HG02610 (cell line): ENCODE results near the gene FOXB2.
"Not testable (repeated sequence)": the region's sequence is repeated elsewhere in the genome, so short reads cannot be mapped to it uniquely, and the experiment has no call there.

Experiments
- ATAC-seq: cut with Tn5 transposase; IDR thresholded peaks from one replicate; pipeline ENCODE4 v1.9.1; 2021; ENCODE audit warnings: mild to moderate bottlenecking, moderate library complexity; ENCODE audit not compliant: unreplicated experiment

Gene FOXB2

DNA sequence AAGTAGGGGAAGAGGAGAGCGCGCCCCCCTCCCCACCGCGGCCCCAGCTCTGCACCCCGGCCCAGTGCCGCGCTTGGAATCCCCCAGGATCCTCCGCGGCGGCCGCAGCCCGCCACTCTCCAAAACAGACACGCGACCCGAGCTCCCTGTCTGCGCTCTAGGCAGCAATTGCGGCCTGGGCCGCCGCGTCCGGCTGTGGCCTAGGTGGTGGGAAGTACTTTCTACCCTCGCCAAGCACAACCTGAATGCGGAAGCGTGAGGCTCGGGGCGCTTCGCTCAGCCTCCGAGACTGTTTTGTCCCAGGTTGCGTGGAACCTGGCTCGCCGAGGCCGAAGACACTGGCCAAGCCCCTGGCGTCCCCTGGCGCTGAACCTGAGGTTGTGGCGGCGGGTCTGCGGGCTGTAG, 3.3 kb upstream of the FOXB2 start:
- no peak for ATAC-seq

GRCh38 chr9:77016526-77017504, 2.6 kb upstream of the FOXB2 start:
- no peak for ATAC-seq

DNA sequence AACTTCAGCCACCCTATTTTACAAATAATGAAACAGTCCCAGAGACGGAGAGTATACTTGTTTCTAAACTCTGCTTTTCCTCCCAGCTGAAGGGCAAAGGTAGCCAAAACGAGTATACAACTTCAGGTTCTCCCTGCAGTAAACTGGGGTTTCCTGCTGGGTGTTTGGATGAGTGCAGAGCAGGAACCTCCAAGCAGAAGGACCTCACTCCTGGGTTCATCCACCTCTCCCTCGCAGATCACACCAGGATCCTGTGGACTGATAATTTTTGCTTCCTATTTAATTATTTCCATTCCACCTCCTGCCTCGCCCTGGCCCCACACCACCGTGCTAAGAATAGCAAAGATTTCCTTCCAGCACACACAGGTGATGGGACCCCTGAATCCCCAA, 2.0 kb upstream of the FOXB2 start:
- ATAC-seq, result no peak

DNA sequence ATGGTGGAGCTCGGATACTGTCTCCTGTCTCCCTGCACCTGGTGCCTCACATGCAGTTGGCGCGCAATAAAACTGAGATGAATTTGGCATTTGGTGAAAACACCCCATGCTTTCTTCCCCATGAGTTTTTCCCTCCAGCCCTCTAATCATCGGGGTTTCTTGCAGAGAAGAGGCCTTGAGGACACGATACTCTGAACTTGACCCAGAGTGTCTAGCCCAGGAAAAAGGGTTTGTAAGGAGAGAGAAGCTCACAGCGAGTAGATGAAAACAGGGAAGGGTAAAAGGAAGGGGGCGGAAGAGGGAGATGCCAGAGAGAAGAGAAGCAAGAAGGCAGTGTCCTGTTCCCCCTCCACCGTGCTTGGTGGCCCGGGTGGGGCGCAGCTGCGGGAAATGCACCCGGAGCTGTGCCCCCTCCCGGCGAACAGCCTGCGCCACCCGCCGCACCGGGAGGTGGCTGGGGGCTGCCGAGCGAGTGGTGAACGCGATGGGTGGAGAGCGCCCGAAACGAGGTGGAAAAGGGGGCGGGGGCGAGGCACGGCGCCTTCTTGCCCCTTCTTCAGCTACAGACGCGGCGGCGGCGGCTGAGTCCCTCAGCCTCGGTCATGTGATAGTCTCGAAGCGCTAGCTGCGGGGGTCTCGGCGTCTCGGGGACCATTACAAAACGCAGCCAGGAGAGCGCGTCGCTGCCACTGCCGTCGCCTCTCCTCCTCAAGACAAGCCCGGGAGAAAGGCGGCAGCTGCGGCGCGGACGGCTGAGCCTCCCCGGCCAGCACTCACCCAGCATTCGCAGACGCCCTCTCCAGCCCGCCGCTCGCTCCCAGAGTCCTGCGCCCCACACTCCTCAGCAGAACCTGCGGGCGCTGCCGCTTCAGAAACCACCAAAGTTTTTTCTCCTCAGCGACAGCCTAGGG, 1.1 kb upstream of the FOXB2 start:
- no peak for ATAC-seq

- ATAC-seq, result no peak
Measured at GRCh38 chr9:77018969-77019235, 553 bp upstream of the FOXB2 start.

DNA sequence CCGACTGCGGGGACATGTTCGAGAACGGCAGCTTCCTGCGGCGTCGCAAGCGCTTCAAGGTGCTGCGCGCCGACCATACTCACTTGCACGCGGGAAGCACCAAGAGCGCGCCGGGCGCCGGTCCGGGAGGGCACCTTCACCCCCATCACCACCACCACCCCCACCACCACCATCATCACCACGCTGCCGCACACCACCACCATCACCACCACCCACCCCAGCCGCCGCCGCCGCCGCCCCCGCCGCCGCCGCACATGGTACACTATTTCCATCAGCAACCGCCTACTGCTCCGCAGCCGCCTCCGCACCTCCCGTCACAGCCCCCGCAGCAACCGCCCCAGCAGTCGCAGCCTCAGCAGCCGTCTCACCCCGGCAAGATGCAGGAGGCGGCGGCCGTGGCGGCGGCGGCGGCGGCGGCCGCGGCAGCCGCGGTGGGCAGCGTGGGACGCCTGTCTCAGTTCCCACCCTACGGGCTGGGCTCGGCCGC, 514 bp downstream of the FOXB2 start:
- no peak for ATAC-seq

- no peak for ATAC-seq
Measured at GRCh38 chr9:77020413-77021290, 1.2 kb downstream of the FOXB2 start.

DNA sequence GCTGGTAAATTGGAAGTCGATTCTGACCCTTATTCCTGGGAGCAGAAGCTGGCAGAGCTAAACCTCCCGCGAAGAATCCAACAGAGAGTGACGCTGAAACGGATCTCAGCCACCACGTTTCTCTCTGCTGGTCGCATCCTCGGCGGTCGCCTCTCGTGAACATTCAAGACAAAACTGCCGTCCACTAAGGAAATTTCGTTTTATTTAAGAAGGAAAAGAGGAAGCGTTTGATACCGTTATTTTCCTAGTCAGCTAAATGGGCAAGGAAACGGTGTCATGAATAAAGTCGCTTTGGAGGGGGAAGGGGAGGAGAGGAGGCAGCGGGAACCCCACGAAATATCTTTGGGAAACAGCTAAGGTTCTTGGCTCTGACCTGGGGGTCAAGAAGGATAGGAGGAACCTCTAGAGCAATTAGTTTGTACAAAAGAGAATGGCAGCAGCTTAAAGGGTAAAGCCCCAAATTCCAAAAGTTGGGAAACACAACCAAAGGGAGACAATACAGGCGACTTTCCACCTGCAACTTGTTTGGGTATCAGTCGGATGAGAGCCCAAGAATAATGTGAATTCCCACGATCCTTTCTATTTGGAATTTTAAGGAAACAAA, 1.9 kb downstream of the FOXB2 start:
- ATAC-seq, result no peak

GRCh38 chr9:77021922-77022782, 2.7 kb downstream of the FOXB2 start:
- no peak for ATAC-seq

GRCh38 chr9:77022783-77023440, 3.5 kb downstream of the FOXB2 start:
- ATAC-seq, result no peak

GRCh38 chr9:77023726-77024125, 4.3 kb downstream of the FOXB2 start:
- ATAC-seq, result no peak

- ATAC-seq, result no peak
Measured at GRCh38 chr9:77024776-77025545, 5.5 kb downstream of the FOXB2 start.

- ATAC-seq, result no peak
Measured at GRCh38 chr9:77028478-77028877, 9.0 kb downstream of the FOXB2 start.

GRCh38 chr9:77030045-77030444, 10.6 kb downstream of the FOXB2 start:
- ATAC-seq, result no peak

DNA sequence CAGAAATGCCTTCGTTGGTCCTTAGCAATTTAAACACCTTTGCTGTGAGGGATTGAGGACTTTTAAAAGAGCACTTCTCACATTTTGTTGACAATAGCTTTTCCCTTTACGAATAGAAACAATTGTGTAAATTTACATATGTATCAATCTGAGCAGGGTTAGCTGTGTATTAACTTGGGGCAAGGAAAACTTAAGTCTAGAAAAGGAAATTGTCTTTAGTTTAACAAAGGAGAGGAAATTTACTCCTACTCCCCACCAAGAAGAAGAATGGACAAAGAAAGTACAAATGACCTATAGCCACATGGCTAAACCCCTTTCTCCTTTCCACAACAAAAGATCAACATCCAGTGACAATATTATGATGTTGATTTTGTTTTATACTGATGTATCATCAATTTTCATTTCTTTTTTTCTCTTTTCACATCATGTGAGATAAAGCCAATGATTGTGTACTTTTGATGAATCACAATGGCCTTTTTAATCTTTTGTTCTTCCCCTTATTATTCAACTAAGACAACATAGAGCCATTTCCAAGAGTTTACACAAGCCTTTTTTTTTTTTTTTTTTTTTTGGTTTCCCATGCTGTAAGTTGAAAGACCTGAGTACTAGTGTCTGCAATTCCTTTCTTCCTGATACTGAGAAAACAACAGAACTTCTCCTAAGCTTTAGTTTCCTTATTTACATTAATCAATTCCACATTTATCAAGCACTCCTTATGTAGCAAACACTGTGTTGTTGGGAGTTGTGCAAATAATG, 19.0 kb downstream of the FOXB2 start:
- ATAC-seq, result no peak

DNA sequence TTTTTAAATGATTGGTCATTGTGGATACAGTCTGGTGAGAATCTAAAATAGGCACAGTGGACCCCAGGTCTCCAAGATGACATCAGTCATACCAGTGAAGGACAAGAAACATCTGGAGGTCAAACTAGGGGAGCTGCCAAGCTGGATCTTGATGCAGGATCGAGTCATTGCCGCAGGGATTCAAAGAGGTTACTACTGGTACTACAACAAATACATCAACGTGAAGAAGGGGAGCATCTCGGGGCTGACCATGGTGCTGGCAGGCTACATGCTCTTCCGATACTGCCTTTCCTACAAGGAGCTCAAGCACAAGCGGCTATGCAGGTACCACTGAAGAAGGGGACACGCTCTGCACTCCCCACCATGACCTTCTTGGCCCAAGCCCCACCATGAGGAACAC, 20.9 kb downstream of the FOXB2 start:
- ATAC-seq, result no peak

DNA sequence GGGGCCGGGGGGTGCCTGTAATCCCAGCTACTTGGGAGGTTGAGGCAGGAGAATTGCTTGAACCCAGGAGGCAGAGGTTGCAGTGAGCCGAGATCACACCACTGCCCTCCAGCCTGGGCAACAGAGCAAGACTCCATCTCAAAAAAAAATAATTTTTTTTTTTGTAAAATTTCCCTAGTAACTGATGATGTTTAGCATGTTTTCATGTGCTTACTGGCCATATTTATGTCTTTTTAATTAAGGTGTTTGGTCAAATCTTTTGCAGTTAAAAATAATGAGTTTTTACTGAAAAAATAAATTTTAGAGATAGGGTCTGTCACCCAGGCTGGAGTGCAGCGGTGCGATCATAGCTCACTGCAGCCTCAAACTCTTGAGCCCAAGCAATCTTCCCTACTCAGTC, 24.3 kb downstream of the FOXB2 start:
- not testable (repeated sequence) for ATAC-seq
